ENCODE data around the gene TTYH1.

DNA sequence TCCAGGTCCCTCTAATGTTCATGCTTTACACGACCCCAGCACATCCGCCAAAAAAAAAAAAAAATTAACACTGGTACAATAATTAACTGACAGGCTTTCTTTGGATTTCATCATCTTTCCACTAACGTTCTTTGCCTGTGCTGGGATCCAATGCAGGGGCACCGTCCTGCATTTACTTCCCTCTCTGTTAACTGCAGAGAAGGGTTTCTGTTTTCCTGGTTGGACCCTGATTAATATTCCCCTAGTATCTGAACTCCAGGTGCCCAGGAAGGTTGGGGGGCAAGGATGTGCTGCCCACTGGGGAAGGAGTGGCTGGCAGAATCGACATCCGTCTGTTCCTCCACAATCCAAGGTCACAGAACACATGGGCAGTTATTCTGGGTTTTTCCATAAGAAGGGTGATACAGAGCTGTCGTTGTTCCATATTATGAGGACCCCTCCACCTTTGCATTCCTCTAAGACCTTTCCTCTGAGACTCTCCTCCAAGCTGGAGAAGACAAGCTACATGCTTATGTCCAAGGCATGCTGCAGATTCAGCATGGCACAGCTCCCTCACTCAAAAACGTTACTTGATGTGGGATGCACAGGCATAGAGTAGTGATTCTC lies 46.1 kb upstream of the TTYH1 start:
- TF ChIP-seq, protein P1, sequence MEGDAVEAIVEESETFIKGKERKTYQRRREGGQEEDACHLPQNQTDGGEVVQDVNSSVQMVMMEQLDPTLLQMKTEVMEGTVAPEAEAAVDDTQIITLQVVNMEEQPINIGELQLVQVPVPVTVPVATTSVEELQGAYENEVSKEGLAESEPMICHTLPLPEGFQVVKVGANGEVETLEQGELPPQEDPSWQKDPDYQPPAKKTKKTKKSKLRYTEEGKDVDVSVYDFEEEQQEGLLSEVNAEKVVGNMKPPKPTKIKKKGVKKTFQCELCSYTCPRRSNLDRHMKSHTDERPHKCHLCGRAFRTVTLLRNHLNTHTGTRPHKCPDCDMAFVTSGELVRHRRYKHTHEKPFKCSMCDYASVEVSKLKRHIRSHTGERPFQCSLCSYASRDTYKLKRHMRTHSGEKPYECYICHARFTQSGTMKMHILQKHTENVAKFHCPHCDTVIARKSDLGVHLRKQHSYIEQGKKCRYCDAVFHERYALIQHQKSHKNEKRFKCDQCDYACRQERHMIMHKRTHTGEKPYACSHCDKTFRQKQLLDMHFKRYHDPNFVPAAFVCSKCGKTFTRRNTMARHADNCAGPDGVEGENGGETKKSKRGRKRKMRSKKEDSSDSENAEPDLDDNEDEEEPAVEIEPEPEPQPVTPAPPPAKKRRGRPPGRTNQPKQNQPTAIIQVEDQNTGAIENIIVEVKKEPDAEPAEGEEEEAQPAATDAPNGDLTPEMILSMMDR (IDR thresholded peaks at IDR 0.05): no peak
- no peak for TF ChIP-seq POLR2A (IDR thresholded peaks at IDR 0.05)

All from testis (tissue), 2 donors.